Transverse colon (tissue), 4 donors: Measurements from ENCODE around the gene TMC5. TPM values are rescaled to one million over a fixed set of nuclear protein-coding genes. Genes with fewer than 3 reads are reported as not detected.
"Not testable (repeated sequence)": the region's sequence is repeated elsewhere in the genome, so short reads cannot be mapped to it uniquely, and the experiment has no call there.

Experiments used
- DNase-seq: peaks from one replicate; pipeline ENCODE4 v3.0.0-alpha.2; 2019
- H3K27ac ChIP-seq, 4 donors: fragments of 200-600 bp; sonication (generic); 2 replicates each; pipeline ENCODE4 v1.5.1; 2016 to 2018; ENCODE audit warnings: inconsistent platforms in 4 of 4
- H3K27me3 ChIP-seq: fragments of 200-600 bp; sonication (generic); 2 replicates; pipeline ENCODE4 v1.5.1; 2017; ENCODE audit warnings: inconsistent platforms
- H3K36me3 ChIP-seq, 4 donors: fragments of 200-600 bp; sonication (generic); 2 replicates each; pipeline ENCODE4 v1.5.1; 2017 to 2019; ENCODE audit warnings: inconsistent platforms in 4 of 4
- H3K4me1 ChIP-seq, 4 donors: fragments of 200-600 bp; sonication (generic); 2 replicates each; pipeline ENCODE4 v1.5.1; 2017 to 2020; ENCODE audit warnings: inconsistent platforms in 4 of 4
- H3K4me3 ChIP-seq, 4 donors: fragments of 200-600 bp; sonication (generic); 1 replicate in 1 of 4; 2 replicates in 3 of 4; pipeline versions ENCODE4 v1.5.1 to v1.6.1; 2017 to 2019; ENCODE audit warnings: inconsistent platforms in 4 of 4
- H3K9me3 ChIP-seq, 2 donors: fragments of 200-600 bp; sonication (generic); 2 replicates each; pipeline ENCODE4 v1.5.1; 2017 to 2019; ENCODE audit warnings: inconsistent platforms in 2 of 2
- CTCF ChIP-seq, 5 experiments: fragments of 200-600 bp in 3 of 5; fragments of 450-650 bp in 2 of 5; sonication (generic) in 3 of 5; IDR thresholded peaks; 1 replicate in 2 of 5; 2 replicates in 3 of 5; pipeline ENCODE4 v1.5.1; 2016 to 2017; ENCODE audit warnings: antibody characterized with exemption in 5 of 5, inconsistent platforms in 3 of 5, mild to moderate bottlenecking in 2 of 5, moderate library complexity in 1 of 5
- EP300 ChIP-seq: sonication (generic); formaldehyde crosslinking; IDR thresholded peaks from one replicate; pipeline ENCODE4 v1.6.1; 2017; ENCODE audit warnings: antibody characterized with exemption, low read depth
- POLR2A ChIP-seq: fragments of 450-650 bp; IDR thresholded peaks from one replicate; pipeline ENCODE4 v1.6.1; 2016; ENCODE audit warnings: antibody characterized with exemption, mild to moderate bottlenecking, moderate library complexity
- POLR2AphosphoS5 ChIP-seq, 3 donors: sonication (generic); formaldehyde crosslinking; IDR thresholded peaks; one replicate each; pipeline ENCODE4 v1.6.1; 2016; ENCODE audit warnings: antibody characterized with exemption in 3 of 3
- WGBS, 2 donors: methylation state at CpG; one replicate each; pipeline ENCODE4 v1.1.5; 2018; ENCODE audit warnings: low coverage in 1 of 2; 5-methylcytosine and 5-hydroxymethylcytosine counted together
- in situ Hi-C, 4 donors: fragments of 200-750 bp; cut with MboI; loops; one replicate each; pipeline versions ENCODE4 v1.15.0 to v1.15.1; 2017; ENCODE audit warnings: low sequenced_read_pairs in 3 of 4, low pct_ligation_motif_present in 1 of 4, low pct_unique_long_range_greater_than_20kb in 1 of 4
- intact Hi-C: fragments of 100-400 bp; cut with DNase I; formaldehyde crosslinking; loops from one replicate; pipeline ENCODE4 v1.15.1; 2023; ENCODE audit warnings: low total_unique reads
- total RNA-seq, 4 donors: library from RNA; depleted of rRNA; stranded (reverse); fragments of >200 nt; gene quantifications; one replicate each; pipeline ENCODE4 v1.1.0, GENCODE V29; 2016

Gene TMC5
- 10 to 100 TPM; 14.5 to 94.6 (median 82.4) TPM for total RNA-seq

- 32 to 49% methylated on average over 9 to 12 of the region's 12 CpGs for WGBS, 2 donors
- in situ Hi-C loops, result no loop called here
Observed at GRCh38 chr16:19417640-19418039, at the start of gene TMC5. Gene TMC5 (plus strand): TSS chr16:19417883. CDS start chr16:19440039, 22,156 bp downstream.

GRCh38 chr16:19372541-19372940 is 45.1 kb upstream of the TMC5 start:
- H3K9me3 ChIP-seq, intact Hi-C loops, H3K4me1 ChIP-seq, H3K4me3 ChIP-seq, H3K36me3 ChIP-seq, H3K27ac ChIP-seq, H3K27me3 ChIP-seq, DNase-seq: not testable (repeated sequence)
- in situ Hi-C loops, result loop anchor here in 2 of 4 donors (5.0 to 10.0 kb wide), 3 partner anchors 198 to 290 kb away; no protein-coding TSS in a partner anchor
- 76 to 84% methylated on average over 7 of the region's 7 CpGs for WGBS, 2 donors

More at GRCh38 chr16:19417640-19418039, at the start of gene TMC5:
- Histone ChIP-seq H3K27ac (peak within 1 kb of the TSS; percentile 66 to 94 (median 74)), H3K4me1 (peaks cover 0 to 33% (median 23%) of the 10 kb centered on the region in 4 donors), H3K4me3 (peak within 1 kb of the TSS in 2 of 4 donors; percentile 29 to 44), H3K27me3 (no peaks in the 10 kb centered on the region), H3K9me3 (no peaks in the 10 kb centered on the region), H3K36me3 (no peaks in the 10 kb centered on the region)
- TF ChIP-seq POLR2A (peak; percentile 76), CTCF (IDR thresholded peaks at IDR 0.05) (no peak), EP300 (no peak), POLR2AphosphoS5 (IDR thresholded peaks at IDR 0.05) (peak in 2 of 3 donors; percentile 80 to 84)
- intact Hi-C loops, result no loop called here
- DNase-seq, result peak; percentile 79

GRCh38 chr16:19374402-19374801 is 43.3 kb upstream of the TMC5 start:
- intact Hi-C loops, result no loop called here
- Histone ChIP-seq H3K27me3 (no peaks in the 10 kb centered on the region), H3K9me3 (no peaks in the 10 kb centered on the region), H3K4me3 (no peak overlapping the region), H3K4me1 (no peaks in the 10 kb centered on the region), H3K36me3 (no peaks in the 10 kb centered on the region), H3K27ac (no peak overlapping the region)
- WGBS, 2 donors, result 92 to 93% methylated on average over 1 to 3 of the region's 3 CpGs
- in situ Hi-C loops, result loop anchor here in 2 of 4 donors (5.0 to 10.0 kb wide), 3 partner anchors 200 to 292 kb away; no protein-coding TSS in a partner anchor
- TF ChIP-seq EP300, result no peak
- TF ChIP-seq POLR2AphosphoS5 (IDR thresholded peaks at IDR 0.05), result no peak
- no peak for TF ChIP-seq CTCF (IDR thresholded peaks at IDR 0.05)
- TF ChIP-seq POLR2A, result no peak
- DNase-seq, result no peak

GRCh38 chr16:19375561-19376158 is 42.0 kb upstream of the TMC5 start:
- 22 to 29% methylated on average over 3 to 4 of the region's 4 CpGs for WGBS, 2 donors
- DNase-seq, result peak; percentile 40
- no peaks in the 10 kb centered on the region for H3K9me3 ChIP-seq
- H3K4me1 ChIP-seq, result peaks cover 0 to 7% (median 0%) of the 10 kb centered on the region in 4 donors
- peak; percentile 84 to 90 (median 88) for TF ChIP-seq CTCF (IDR thresholded peaks at IDR 0.05)
- no peak for TF ChIP-seq EP300
- TF ChIP-seq POLR2A, result no peak
- no peak for TF ChIP-seq POLR2AphosphoS5 (IDR thresholded peaks at IDR 0.05)
- intact Hi-C loops, result loop anchor here (1.0 kb wide), 1 partner anchor 289 kb away; no protein-coding TSS in a partner anchor
- H3K36me3 ChIP-seq, result no peaks in the 10 kb centered on the region
- no peak overlapping the region for H3K27ac ChIP-seq
- no peak overlapping the region for H3K4me3 ChIP-seq
- in situ Hi-C loops, result loop anchor here in 3 of 4 donors (5.0 to 10.0 kb wide), 3 partner anchors 201 to 291 kb away; no protein-coding TSS in a partner anchor
- no peaks in the 10 kb centered on the region for H3K27me3 ChIP-seq
